ENCODE data around the gene NPC1L1. TPM values are rescaled to one million over a fixed set of nuclear protein-coding genes. Genes with fewer than 3 reads are reported as not detected.
A peak's percentile ranks its signal among the peaks of the same experiment; 100 is the strongest.

Gene NPC1L1
- polyA plus RNA-seq, 3 donors = 0.04 TPM; not detected in 2

DNA sequence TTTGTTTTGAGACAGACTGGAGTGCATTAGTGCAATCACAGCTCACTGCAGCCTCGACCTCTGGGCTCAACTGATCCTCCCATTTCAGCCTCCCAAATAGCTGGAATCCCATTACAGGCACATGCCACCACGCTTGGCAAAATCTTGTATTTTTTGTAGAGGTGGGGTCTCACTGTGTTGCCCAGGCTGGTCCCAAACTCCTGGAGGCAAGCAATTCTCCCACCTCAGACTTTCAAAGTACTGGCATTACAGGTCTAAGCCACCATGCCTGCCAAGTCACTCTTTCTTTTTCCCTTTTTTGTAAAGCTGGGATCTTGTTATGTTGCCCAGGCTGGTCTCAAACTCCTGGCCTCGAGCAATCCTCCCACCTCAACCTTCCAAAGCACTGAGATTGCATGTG, 8.3 kb upstream of the NPC1L1 start:
- Histone ChIP-seq H4K20me1 (ENCODE audit: insufficient read depth, low read length) (no peaks in the 10 kb centered on the region), H3K4me3 (replicated peaks in 1 of 3; ENCODE audit: low read depth in 2 of 3, low read length in 3 of 3) (no peak overlapping the region), H2AFZ (ENCODE audit: insufficient read depth, low read depth, low read length, poor library complexity, severe bottlenecking) (no peak overlapping the region), H3K9ac (ENCODE audit: insufficient read depth, low read length, poor library complexity, severe bottlenecking) (no peak overlapping the region), H3K27me3 (ENCODE audit: control insufficient read depth in 2 of 2, insufficient read depth in 2 of 2, low read length in 2 of 2) (no peaks in the 10 kb centered on the region), H3K9me3 (replicated peaks in 1 of 2; ENCODE audit: control insufficient read depth in 1 of 2, insufficient read depth in 1 of 2, low read length in 2 of 2) (no peaks in the 10 kb centered on the region), H3K36me3 (replicated peaks in 1 of 2; ENCODE audit: control insufficient read depth in 1 of 2, insufficient read depth in 2 of 2, low read length in 2 of 2) (no peaks in the 10 kb centered on the region), H3K79me2 (ENCODE audit: insufficient read depth, low read length) (no peaks in the 10 kb centered on the region), H3K4me1 (ENCODE audit: control insufficient read depth in 1 of 2, insufficient read depth in 2 of 2, low read length in 2 of 2) (no peaks in the 10 kb centered on the region), H3K27ac (ENCODE audit: low read depth in 1 of 2, low read length in 2 of 2) (no peak overlapping the region), H3K4me2 (replicated peaks; ENCODE audit: extremely low read depth, low read length, poor library complexity, severe bottlenecking) (no peak overlapping the region)
- no CpG with 5 or more reads among the region's 3 CpGs for WGBS (ENCODE audit: insufficient coverage)
- H3K27me3 Mint-ChIP-seq (ENCODE audit: low read depth in 3 of 3) = peaks cover 10 to 27% (median 23%) of the 10 kb centered on the region in 3 donors
- peak overlapping the region in 1 of 7 donors; percentile 57 for H3K27ac Mint-ChIP-seq
- no peak for DNase-seq
- intact Hi-C loops (cut with micrococcal nuclease) = no loop called here
- no peaks in the 10 kb centered on the region for H3K36me3 Mint-ChIP-seq
- no peak overlapping the region for H3K4me3 Mint-ChIP-seq
- peaks cover 0 to 6% (median 0%) of the 10 kb centered on the region in 7 donors for H3K9me3 Mint-ChIP-seq
- H3K4me1 Mint-ChIP-seq = no peaks in the 10 kb centered on the region
- TF ChIP-seq, protein P1, sequence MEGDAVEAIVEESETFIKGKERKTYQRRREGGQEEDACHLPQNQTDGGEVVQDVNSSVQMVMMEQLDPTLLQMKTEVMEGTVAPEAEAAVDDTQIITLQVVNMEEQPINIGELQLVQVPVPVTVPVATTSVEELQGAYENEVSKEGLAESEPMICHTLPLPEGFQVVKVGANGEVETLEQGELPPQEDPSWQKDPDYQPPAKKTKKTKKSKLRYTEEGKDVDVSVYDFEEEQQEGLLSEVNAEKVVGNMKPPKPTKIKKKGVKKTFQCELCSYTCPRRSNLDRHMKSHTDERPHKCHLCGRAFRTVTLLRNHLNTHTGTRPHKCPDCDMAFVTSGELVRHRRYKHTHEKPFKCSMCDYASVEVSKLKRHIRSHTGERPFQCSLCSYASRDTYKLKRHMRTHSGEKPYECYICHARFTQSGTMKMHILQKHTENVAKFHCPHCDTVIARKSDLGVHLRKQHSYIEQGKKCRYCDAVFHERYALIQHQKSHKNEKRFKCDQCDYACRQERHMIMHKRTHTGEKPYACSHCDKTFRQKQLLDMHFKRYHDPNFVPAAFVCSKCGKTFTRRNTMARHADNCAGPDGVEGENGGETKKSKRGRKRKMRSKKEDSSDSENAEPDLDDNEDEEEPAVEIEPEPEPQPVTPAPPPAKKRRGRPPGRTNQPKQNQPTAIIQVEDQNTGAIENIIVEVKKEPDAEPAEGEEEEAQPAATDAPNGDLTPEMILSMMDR (IDR thresholded peaks at IDR 0.05) = no peak

- no peaks in the 10 kb centered on the region for H3K79me2 ChIP-seq (ENCODE audit: insufficient read depth, low read length)
- no peaks in the 10 kb centered on the region for H4K20me1 ChIP-seq (ENCODE audit: insufficient read depth, low read length)
- no peak for DNase-seq
- no peaks in the 10 kb centered on the region for H3K4me1 ChIP-seq (ENCODE audit: control insufficient read depth in 1 of 2, insufficient read depth in 2 of 2, low read length in 2 of 2)
- no peak overlapping the region for H3K4me3 ChIP-seq (replicated peaks in 1 of 3; ENCODE audit: low read depth in 2 of 3, low read length in 3 of 3)
- no peak overlapping the region for H2AFZ ChIP-seq (ENCODE audit: insufficient read depth, low read depth, low read length, poor library complexity, severe bottlenecking)
- no peaks in the 10 kb centered on the region for H3K36me3 Mint-ChIP-seq
- H3K36me3 ChIP-seq (replicated peaks in 1 of 2; ENCODE audit: control insufficient read depth in 1 of 2, insufficient read depth in 2 of 2, low read length in 2 of 2) = no peaks in the 10 kb centered on the region
- intact Hi-C loops (cut with micrococcal nuclease) = no loop called here
- no peak overlapping the region for H3K4me3 Mint-ChIP-seq
- no CpG with 5 or more reads among the region's 3 CpGs for WGBS (ENCODE audit: insufficient coverage)
- no peak overlapping the region for H3K27ac Mint-ChIP-seq
- H3K9me3 Mint-ChIP-seq = peaks cover 0 to 6% (median 0%) of the 10 kb centered on the region in 7 donors
- H3K4me1 Mint-ChIP-seq = no peaks in the 10 kb centered on the region
- TF ChIP-seq, protein P1 (IDR thresholded peaks at IDR 0.05) = no peak
- H3K4me2 ChIP-seq (replicated peaks; ENCODE audit: extremely low read depth, low read length, poor library complexity, severe bottlenecking) = no peak overlapping the region
- H3K27me3 Mint-ChIP-seq (ENCODE audit: low read depth in 3 of 3) = peaks cover 12 to 25% (median 21%) of the 10 kb centered on the region in 3 donors
- H3K9ac ChIP-seq (ENCODE audit: insufficient read depth, low read length, poor library complexity, severe bottlenecking) = no peak overlapping the region
- H3K9me3 ChIP-seq (replicated peaks in 1 of 2; ENCODE audit: control insufficient read depth in 1 of 2, insufficient read depth in 1 of 2, low read length in 2 of 2) = no peaks in the 10 kb centered on the region
- H3K27ac ChIP-seq (ENCODE audit: low read depth in 1 of 2, low read length in 2 of 2) = no peak overlapping the region
- H3K27me3 ChIP-seq (ENCODE audit: control insufficient read depth in 2 of 2, insufficient read depth in 2 of 2, low read length in 2 of 2) = no peaks in the 10 kb centered on the region
These were observed 7.8 kb upstream of the NPC1L1 start for GRCh38 chr7:44548893-44549292.

Data from CD14-positive monocyte (primary cell).